HEK293T (cell line): Measurements from ENCODE around the gene RPL18A.

Experiments used
- CTCF ChIA-PET: fragments of 350-600 bp; formaldehyde crosslinking; extraction: SDS; loops from one replicate; lab custom pipeline; 2021; ENCODE audit warnings: antibody characterized with exemption, inconsistent platforms; lab: Yijun Ruan, JAX
- POLR2A ChIA-PET: fragments of 350-600 bp; formaldehyde crosslinking; extraction: SDS; loops from one replicate; lab custom pipeline; 2020; ENCODE audit warnings: antibody characterized with exemption, inconsistent platforms; lab: Yijun Ruan, JAX
- DNase-seq: peaks from one replicate; pipeline ENCODE4 v3.0.0; 2012; ENCODE audit warnings: mixed read lengths; ENCODE audit errors: extremely low spot score
- ARNT ChIP-seq: fragments of 450-650 bp; IDR thresholded peaks from 2 replicates; pipeline ENCODE4 v1.6.1; 2017; ENCODE audit warnings: mild to moderate bottlenecking
- BHLHE40 ChIP-seq: fragments of 450-650 bp; IDR thresholded peaks from 2 replicates; pipeline ENCODE4 v1.6.1; 2016; ENCODE audit warnings: mild to moderate bottlenecking, moderate library complexity, borderline replicate concordance
- CTBP1 ChIP-seq: fragments of 450-650 bp; IDR thresholded peaks from 2 replicates; pipeline ENCODE4 v1.6.1; 2016; ENCODE audit warnings: borderline replicate concordance
- ELF4 ChIP-seq: fragments of 450-650 bp; IDR thresholded peaks from 2 replicates; pipeline ENCODE4 v1.6.1; 2017; ENCODE audit warnings: antibody characterized with exemption
- FOXA1 ChIP-seq: fragments of 450-650 bp; IDR thresholded peaks from 2 replicates; pipeline ENCODE4 v1.6.1; 2016; ENCODE audit warnings: mild to moderate bottlenecking
- FOXK2 ChIP-seq: fragments of 450-650 bp; IDR thresholded peaks from 2 replicates; pipeline ENCODE4 v1.6.1; 2016; ENCODE audit warnings: mild to moderate bottlenecking
- FOXM1 ChIP-seq: fragments of 450-650 bp; IDR thresholded peaks from 2 replicates; pipeline ENCODE4 v1.6.1; 2017; ENCODE audit warnings: mild to moderate bottlenecking, borderline replicate concordance
- HDGF ChIP-seq: fragments of 450-650 bp; IDR thresholded peaks from 2 replicates; pipeline ENCODE4 v1.6.1; 2017; ENCODE audit warnings: antibody characterized with exemption, borderline replicate concordance
- L3MBTL2 ChIP-seq: fragments of 450-650 bp; conservative IDR thresholded peaks from 2 replicates; pipeline ENCODE4 v1.6.1; 2016; ENCODE audit warnings: mild to moderate bottlenecking
- LEF1 ChIP-seq: fragments of 450-650 bp; IDR thresholded peaks from 2 replicates; pipeline ENCODE4 v1.6.1; 2017; ENCODE audit warnings: mild to moderate bottlenecking, borderline replicate concordance
- NFRKB ChIP-seq: fragments of 450-650 bp; IDR thresholded peaks from 2 replicates; pipeline ENCODE4 v1.6.1; 2016; ENCODE audit warnings: mild to moderate bottlenecking, moderate library complexity
- PKNOX1 ChIP-seq: fragments of 450-650 bp; IDR thresholded peaks from 2 replicates; pipeline ENCODE4 v1.6.1; 2016
- SP1 ChIP-seq: fragments of 450-650 bp; IDR thresholded peaks from 2 replicates; pipeline ENCODE4 v1.6.1; 2017
- SUZ12 ChIP-seq: fragments of 450-650 bp; IDR thresholded peaks from 2 replicates; pipeline ENCODE4 v1.6.1; 2016; ENCODE audit warnings: mild to moderate bottlenecking
- TARDBP ChIP-seq: fragments of 450-650 bp; IDR thresholded peaks from 2 replicates; pipeline ENCODE4 v1.6.1; 2016
- ZNF384 ChIP-seq: fragments of 450-650 bp; IDR thresholded peaks from 2 replicates; pipeline ENCODE4 v1.6.1; 2016

RPL18A gene

GRCh38 chr19:17902701-17903100 is 43.0 kb downstream of the RPL18A start:
- DNase-seq: no peak
- TF ChIP-seq L3MBTL2 (no peak), FOXA1 (no peak)
- CTCF ChIA-PET: no interaction called here
- POLR2A ChIA-PET: no interaction called here

- CTCF ChIA-PET: no interaction called here
- TF ChIP-seq SUZ12 (no peak), FOXA1 (no peak), LEF1 (no peak), BHLHE40 (no peak), NFRKB (no peak), ELF4 (no peak), CTBP1 (no peak), SP1 (no peak), FOXM1 (no peak), ZNF384 (no peak)
These were observed 48.5 kb downstream of the RPL18A start for GRCh38 chr19:17908244-17908643.

GRCh38 chr19:17909003-17909732 is 49.5 kb downstream of the RPL18A start:
- no peak for DNase-seq
- ChIA-PET POLR2A (interaction anchor here (1.1 kb wide), 1 partner anchor 24 kb away, joined by 3 read pairs; the partner anchor contains the start of gene CCDC124), CTCF (no interaction called here)
- TF ChIP-seq TARDBP (no peak), CTBP1 (no peak), FOXM1 (no peak), PKNOX1 (no peak), ARNT (no peak), HDGF (no peak), SUZ12 (no peak), FOXK2 (no peak), BHLHE40 (no peak), L3MBTL2 (no peak), ELF4 (no peak), ZNF384 (no peak), SP1 (no peak), FOXA1 (no peak), LEF1 (no peak), NFRKB (no peak)

More at GRCh38 chr19:17908244-17908643, 48.5 kb downstream of the RPL18A start:
- DNase-seq: no peak
- POLR2A ChIA-PET: no interaction called here

- POLR2A ChIA-PET: interaction anchor here (1.1 to 1.3 kb wide), 2 partner anchors 22 to 52 kb away, joined by 3 read pairs; partner anchors contain the start of genes CCDC124 and RPL18A
- no peak for DNase-seq
- CTCF ChIA-PET: no interaction called here
- TF ChIP-seq SP1 (no peak), PKNOX1 (no peak), FOXA1 (no peak), TARDBP (no peak), L3MBTL2 (no peak), LEF1 (no peak), FOXM1 (no peak), ARNT (no peak), ZNF384 (no peak), CTBP1 (no peak), FOXK2 (no peak), ELF4 (no peak), NFRKB (no peak), SUZ12 (no peak), BHLHE40 (no peak), HDGF (no peak)
These were observed 51.2 kb downstream of the RPL18A start for GRCh38 chr19:17910791-17911360.
